GM12801 (cell line): ENCODE results near the gene RUFY2.

Experiments
- TF ChIP-seq, protein P1 (sequence below): IDR thresholded peaks from one replicate; pipeline ENCODE4 v1.5.1; 2011; ENCODE audit warnings: control low read depth; ENCODE audit not compliant: insufficient read length; ENCODE audit errors: extremely low read depth

RUFY2 gene

DNA sequence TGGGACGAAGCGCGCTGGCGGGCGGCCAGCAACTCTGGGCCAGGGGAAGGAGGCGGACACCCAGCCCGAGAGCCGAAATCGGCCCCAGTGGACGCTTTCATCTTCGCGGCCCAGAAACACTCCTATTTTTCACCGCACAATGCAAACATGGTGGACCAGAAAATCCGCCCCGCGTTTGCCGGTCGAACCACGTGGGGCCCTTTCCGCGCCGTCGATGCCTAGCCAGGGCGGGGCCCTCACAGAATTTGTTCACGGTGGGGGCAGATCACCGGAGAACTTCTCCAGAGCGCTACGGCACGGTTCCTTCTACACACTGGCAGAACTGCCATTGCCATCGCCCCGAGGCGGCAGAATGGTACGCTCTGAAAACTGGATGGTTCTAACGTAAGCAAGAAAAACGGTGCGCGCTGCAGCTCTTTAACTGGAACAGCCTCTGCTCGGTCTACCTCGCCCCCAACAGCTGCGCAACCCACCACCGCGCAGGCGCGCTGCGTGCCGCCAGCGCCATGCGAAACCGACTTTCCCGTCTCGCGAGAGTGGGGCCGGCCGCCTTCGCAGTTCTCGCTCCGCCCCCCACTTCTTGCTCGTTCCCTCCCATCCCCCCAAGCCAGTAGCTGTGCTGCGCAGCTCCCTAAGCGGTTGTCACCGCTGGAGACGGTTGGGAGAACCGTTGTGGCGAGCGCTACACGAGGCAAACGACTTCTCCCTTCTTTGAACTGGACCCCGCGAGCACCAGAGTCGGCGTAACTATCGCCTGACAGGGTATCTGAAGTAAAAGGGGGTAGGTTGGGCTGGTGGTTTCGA is 75.4 kb downstream of the RUFY2 start, which contains the start of gene HNRNPH3:
HNRNPH3 (plus strand) TSS at position 610 of the 804 bp plus-strand sequence. CDS start 5,158 bp downstream, outside the sequence.
- TF ChIP-seq, protein P1, sequence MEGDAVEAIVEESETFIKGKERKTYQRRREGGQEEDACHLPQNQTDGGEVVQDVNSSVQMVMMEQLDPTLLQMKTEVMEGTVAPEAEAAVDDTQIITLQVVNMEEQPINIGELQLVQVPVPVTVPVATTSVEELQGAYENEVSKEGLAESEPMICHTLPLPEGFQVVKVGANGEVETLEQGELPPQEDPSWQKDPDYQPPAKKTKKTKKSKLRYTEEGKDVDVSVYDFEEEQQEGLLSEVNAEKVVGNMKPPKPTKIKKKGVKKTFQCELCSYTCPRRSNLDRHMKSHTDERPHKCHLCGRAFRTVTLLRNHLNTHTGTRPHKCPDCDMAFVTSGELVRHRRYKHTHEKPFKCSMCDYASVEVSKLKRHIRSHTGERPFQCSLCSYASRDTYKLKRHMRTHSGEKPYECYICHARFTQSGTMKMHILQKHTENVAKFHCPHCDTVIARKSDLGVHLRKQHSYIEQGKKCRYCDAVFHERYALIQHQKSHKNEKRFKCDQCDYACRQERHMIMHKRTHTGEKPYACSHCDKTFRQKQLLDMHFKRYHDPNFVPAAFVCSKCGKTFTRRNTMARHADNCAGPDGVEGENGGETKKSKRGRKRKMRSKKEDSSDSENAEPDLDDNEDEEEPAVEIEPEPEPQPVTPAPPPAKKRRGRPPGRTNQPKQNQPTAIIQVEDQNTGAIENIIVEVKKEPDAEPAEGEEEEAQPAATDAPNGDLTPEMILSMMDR = no peak

DNA sequence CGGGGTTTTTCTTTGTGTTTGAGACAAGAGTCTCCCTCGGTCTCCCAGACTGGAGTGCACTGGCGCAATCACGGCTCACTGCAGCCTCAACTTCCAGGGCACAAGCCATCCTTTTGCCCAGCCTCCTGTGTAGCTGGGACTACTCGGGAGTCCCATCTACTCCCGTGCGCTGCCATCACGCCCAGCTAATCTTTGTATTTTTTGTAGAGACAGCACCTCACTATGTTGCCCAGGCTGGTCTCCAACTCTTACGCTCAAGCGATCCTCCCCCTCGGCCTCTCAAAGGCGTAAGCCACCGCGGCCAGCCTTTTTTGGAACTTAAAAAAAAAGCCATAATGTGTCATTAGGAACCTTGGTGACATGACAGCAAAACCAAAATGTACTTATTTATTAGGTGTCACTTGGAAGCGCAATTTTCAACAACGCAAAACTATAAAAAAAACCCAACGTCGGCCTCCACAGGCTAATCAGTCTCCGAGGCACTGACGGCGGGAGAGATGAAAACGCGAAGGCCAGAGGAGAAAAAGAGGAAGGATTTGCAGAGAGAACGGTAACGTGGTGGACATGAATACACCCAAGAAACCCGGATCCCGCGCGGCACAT is 76.1 kb downstream of the RUFY2 start:
- TF ChIP-seq, protein P1 = no peak

DNA sequence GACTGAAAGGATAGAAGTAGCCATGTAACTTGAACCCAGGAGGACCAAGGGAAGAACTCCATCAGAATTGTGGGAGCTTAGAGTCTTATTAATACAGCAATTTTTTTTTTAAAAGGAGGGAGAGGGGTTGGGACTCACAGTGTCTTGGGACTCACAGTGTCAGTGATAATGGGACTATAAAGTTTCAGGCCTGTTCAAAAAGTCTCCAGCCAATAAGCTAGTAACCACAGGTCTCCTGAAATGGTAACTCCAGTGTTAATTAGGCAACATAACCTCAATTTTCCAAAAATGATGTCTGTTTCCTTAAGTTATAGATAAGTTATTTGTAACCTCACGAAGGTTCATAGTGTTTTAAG is 77.6 kb downstream of the RUFY2 start:
- TF ChIP-seq, protein P1 = no peak

DNA sequence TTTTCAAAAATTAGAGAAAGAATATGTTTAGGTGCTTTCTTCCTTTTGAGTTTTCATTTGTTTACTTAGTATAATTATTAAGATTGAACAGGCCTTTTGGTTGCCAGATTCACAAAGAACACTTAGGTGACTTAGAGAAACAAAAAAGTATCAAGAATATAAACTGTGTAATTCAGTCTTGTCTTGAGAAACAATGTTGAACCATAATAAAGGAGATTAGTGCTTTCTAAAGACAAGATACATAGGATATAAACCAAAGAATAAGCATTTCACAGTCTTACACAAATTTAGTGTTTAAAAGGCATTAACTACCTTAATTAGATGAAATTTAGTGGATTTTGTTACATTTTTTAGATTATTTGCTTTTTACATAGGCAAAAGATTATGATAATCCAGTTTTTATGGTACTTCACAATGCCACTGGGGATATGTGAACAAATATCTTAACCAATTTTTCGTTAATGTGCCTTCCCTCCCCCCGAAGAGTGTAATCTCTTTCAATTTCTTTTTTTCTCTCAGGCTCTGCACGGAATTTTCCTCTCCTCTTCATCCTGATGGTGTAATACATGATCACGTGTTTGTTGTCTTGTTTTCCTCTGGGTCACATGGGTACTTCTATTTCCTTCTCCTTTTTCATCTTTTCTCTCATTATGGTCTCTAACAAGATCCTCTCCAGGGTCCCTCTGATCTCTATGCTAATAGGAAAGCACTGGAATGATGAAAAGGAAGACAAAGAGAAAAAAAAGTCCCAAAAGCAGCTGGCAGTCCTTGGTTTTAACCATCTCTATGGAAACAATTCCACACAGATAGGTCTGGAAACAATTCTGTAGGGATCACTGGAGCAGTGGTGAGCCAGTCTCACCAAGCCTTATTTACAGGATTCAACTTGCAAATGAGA is 78.9 kb downstream of the RUFY2 start:
- TF ChIP-seq, protein P1 = no peak

DNA sequence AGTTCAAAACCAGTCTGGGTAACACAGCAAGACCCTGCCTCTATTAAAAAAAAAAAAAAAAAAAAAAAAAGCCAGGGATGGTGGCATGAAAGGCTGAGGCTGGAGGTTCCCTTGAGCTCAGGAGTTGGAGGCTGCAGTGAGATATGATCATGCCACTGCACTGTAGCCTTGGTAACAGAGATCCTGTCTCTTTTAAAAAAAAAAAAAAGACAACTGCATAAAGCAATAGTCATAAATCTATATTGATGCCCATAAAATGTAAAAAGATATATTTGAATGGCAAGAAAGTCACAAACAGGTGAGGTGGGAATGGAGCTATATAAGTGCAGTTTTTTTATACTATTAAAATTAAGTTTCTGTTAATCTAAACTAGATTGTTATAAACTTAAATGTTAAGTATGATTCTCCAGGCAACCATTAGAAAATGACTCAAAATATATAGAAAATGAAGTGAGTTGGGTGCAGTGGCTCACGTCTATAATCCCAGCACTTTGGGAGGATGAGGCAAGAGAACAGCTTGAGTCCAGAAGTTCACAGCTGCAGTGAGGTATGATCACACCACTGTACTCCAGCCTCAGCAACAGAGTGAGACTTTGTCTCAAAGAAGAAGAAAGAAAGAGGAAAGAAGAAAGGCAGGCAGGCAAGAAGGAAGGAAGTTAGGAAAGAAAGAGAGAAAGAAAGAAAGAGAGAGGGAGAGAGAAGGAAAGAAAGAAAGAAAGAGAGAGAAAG is 88.6 kb downstream of the RUFY2 start:
- TF ChIP-seq, protein P1 = no peak

DNA sequence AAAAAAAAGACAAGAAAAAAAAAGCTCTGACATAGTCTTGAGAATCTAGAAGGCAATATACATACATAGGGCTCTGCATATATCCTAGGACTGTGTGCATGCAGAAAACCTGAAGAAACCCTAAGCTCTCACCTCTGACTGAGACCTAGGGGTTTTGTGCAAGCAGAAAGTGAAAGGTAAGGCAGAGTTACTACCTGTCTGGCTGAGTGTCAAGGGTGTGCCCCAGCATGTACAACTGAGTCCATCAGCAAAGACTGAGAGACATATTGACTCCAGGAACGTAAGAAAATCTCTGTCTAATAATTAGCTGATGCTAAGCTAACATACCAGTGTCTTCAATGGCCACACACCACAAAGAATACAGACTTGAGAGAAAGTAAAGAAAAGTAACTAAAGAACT is 91.5 kb downstream of the RUFY2 start:
- TF ChIP-seq, protein P1 = no peak
